ENCODE results near the gene SELENOK.

The SELENOK gene

GRCh38 chr3:53856964-53857363, 34.7 kb downstream of the SELENOK start:
- no peak for TF ChIP-seq CTCF (IDR thresholded peaks at IDR 0.05; ENCODE audit: insufficient read depth, low read depth, low read length, missing control alignments)
- no peak overlapping the region for H3K4me3 ChIP-seq (ENCODE audit: low read depth, low read length)
- no peak for DNase-seq (ENCODE audit: low read depth)

DNA sequence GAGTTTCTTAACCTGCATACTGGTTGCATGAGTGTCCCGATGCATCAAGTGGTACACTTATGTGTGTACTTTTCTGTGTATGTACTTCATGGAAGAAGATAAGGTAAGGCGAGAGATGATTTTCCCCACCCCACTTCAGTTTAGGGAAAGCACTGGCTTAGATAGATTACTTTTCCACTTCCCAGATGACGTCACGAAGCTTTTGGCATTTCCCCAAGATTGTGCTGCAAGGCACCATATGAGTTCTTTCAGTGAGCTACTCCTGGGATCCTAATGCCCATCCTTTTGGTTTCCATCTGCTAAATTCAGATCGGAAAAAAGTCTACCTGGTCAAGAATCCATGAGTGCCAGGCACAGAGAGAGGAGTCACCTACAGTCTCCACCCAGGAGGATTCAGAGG, 40.8 kb downstream of the SELENOK start:
- H3K4me3 ChIP-seq (ENCODE audit: low read depth, low read length), result no peak overlapping the region
- no peak for DNase-seq (ENCODE audit: low read depth)
- no peak for TF ChIP-seq CTCF (IDR thresholded peaks at IDR 0.05; ENCODE audit: insufficient read depth, low read depth, low read length, missing control alignments)

GRCh38 chr3:53849916-53850315, 41.7 kb downstream of the SELENOK start:
- no peak for TF ChIP-seq CTCF (IDR thresholded peaks at IDR 0.05; ENCODE audit: insufficient read depth, low read depth, low read length, missing control alignments)
- no peak overlapping the region for H3K4me3 ChIP-seq (ENCODE audit: low read depth, low read length)

GRCh38 chr3:53846851-53847155, 44.9 kb downstream of the SELENOK start:
- TF ChIP-seq CTCF (IDR thresholded peaks at IDR 0.05; ENCODE audit: insufficient read depth, low read depth, low read length, missing control alignments), result no peak
- no peak for DNase-seq (ENCODE audit: low read depth)
- H3K4me3 ChIP-seq (ENCODE audit: low read depth, low read length), result peak overlapping the region; percentile 56

More at GRCh38 chr3:53849916-53850315, 41.7 kb downstream of the SELENOK start:
- DNase-seq (ENCODE audit: low read depth), result no peak

DNA sequence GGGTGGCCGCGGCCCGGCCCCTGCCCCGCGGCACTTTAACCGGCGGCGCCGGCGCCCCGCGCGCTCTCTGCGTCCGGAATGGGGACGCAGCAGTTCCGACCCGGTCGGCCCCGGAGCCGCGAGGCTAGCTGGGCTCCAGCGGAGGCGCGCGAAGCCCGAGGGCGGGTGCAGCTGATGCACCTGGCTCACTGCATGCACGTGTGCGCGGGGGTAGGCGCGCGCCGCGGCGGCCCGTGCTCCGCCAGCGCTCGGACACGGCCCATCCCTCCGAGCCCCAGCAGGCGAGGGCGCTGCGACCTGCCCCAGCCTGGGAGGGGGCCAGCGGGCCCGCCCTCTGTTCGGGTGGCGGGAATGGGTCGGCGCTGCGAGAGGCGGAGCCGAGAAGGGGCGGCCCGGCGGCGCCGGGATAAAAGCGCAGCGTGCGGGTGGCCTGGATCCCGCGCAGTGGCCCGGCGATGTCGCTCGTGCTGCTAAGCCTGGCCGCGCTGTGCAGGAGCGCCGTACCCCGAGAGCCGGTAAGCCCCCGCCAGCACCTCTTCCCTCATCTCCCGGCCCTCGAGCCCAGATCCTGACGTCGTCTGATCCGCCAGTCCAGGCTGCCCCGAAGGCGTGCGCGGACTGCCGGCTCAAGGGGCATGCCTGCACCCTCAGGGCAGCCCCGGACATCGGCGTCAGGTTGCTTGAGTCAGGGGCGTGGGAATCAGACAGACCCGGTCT, 45.4 kb downstream of the SELENOK start, which contains the start of the genes CHDH and IL17RB:
Gene CHDH, minus strand, starts transcription at position 286 of the 717 bp plus-strand sequence. CDS start 22,411 bp downstream, outside the sequence.
Gene IL17RB, plus strand, starts transcription at position 435 of the 717 bp plus-strand sequence. Its CDS starts 21 bp downstream, at position 456.
- DNase-seq (ENCODE audit: low read depth), result peak; percentile 71

DNA sequence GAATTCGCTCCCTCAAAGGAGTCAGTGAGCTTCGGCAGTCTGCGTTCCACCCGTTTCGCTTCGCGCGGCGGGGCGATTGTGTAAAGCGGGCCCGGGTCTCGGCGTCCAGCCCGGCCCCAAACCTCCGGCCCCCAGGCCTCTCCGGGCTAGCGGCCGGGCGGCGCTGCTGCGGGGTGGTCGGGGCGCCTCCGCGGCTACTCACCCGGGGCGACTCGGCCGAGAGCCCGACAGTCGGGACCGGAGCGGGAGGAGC, 45.9 kb downstream of the SELENOK start:
- no peak for DNase-seq (ENCODE audit: low read depth)
- peak overlapping the region; percentile 56 for H3K4me3 ChIP-seq (ENCODE audit: low read depth, low read length)
- TF ChIP-seq CTCF (IDR thresholded peaks at IDR 0.05; ENCODE audit: insufficient read depth, low read depth, low read length, missing control alignments), result no peak

More for the DNA sequence above, 45.4 kb downstream of the SELENOK start, which contains the start of the genes CHDH and IL17RB:
- TF ChIP-seq CTCF (IDR thresholded peaks at IDR 0.05; ENCODE audit: insufficient read depth, low read depth, low read length, missing control alignments), result no peak
- peak within 1 kb of the TSS; percentile 56 for H3K4me3 ChIP-seq (ENCODE audit: low read depth, low read length)

Data from GM12865 (cell line).